ENCODE results near the gene NUCB1. TPM values are rescaled to one million over a fixed set of nuclear protein-coding genes. Genes with fewer than 3 reads are reported as not detected.
"Not testable (repeated sequence)": the region's sequence is repeated elsewhere in the genome, so short reads cannot be mapped to it uniquely, and the experiment has no call there.

Gene NUCB1
- total and polyA plus RNA-seq, 10 donors = 67.6 to 321 (median 237) TPM

- peak; percentile 88 for DNase-seq
- H3K27ac ChIP-seq = peak overlapping the region; percentile 0 to 83 (median 72)
- intact Hi-C loops (cut with DNase I; ENCODE audit: low total_unique reads) = no loop called here
Observed at GRCh38 chr19:48896191-48896720, 3.9 kb upstream of the NUCB1 start.

GRCh38 chr19:48897181-48897580 lies 2.9 kb upstream of the NUCB1 start:
- WGBS, 5 donors = 74 to 84% (median 77%) methylated on average over 3 to 5 of the region's 5 CpGs
- H3K27me3 ChIP-seq (replicated peaks in 1 of 7) = peaks cover 0 to 34% (median 0%) of the 10 kb centered on the region in 7 donors
- no peaks in the 10 kb centered on the region for H3K9me3 ChIP-seq
- no peak for TF ChIP-seq POLR2AphosphoS5 (IDR thresholded peaks at IDR 0.05)
- peaks cover 8 to 46% (median 40%) of the 10 kb centered on the region in 6 donors for H3K4me1 ChIP-seq
- H3K27ac ChIP-seq = peak overlapping the region in 2 of 8 donors; percentile 14 to 80
- no peak for DNase-seq
- peaks cover 0 to 8% (median 0%) of the 10 kb centered on the region in 6 donors for H3K36me3 ChIP-seq
- no peak overlapping the region for H3K4me3 ChIP-seq
- intact Hi-C loops (cut with DNase I; ENCODE audit: low total_unique reads) = no loop called here

More at GRCh38 chr19:48896191-48896720, 3.9 kb upstream of the NUCB1 start:
- 18 to 32% (median 18%) methylated on average over 18 to 25 of the region's 25 CpGs for WGBS, 5 donors
- H3K27me3 ChIP-seq (replicated peaks in 1 of 7) = peaks cover 0 to 34% (median 0%) of the 10 kb centered on the region in 7 donors
- H3K36me3 ChIP-seq = no peaks in the 10 kb centered on the region
- no peaks in the 10 kb centered on the region for H3K9me3 ChIP-seq
- H3K4me3 ChIP-seq = peak overlapping the region; percentile 9 to 61 (median 25)
- H3K4me1 ChIP-seq = peaks cover 0 to 37% (median 31%) of the 10 kb centered on the region in 6 donors
- peak in 2 of 3 donors; percentile 55 to 62 for TF ChIP-seq POLR2AphosphoS5 (IDR thresholded peaks at IDR 0.05)
- TF ChIP-seq POLR2A (IDR thresholded peaks at IDR 0.05) = no peak
- no peak for TF ChIP-seq CTCF (IDR thresholded peaks at IDR 0.05 in 8 of 11, conservative IDR thresholded peaks at IDR 0.05 in 3 of 11)

- whole genome bisulfite sequencing, 5 donors = 80 to 89% (median 85%) methylated on average over 9 to 11 of the region's 11 CpGs
- Histone ChIP-seq H3K27me3 (replicated peaks in 1 of 7) (peaks cover 0 to 24% (median 0%) of the 10 kb centered on the region in 7 donors), H3K36me3 (peaks cover 0 to 23% (median 3%) of the 10 kb centered on the region in 6 donors), H3K4me1 (peaks cover 10 to 56% (median 49%) of the 10 kb centered on the region in 6 donors), H3K4me3 (peak overlapping the region in 7 of 8 donors; percentile 71 to 92 (median 83)), H3K27ac (peak overlapping the region; percentile 63 to 94 (median 90))
- H3K9me3 ChIP-seq; intact Hi-C loops (cut with DNase I; ENCODE audit: low total_unique reads); DNase-seq: not testable (repeated sequence)
Observed at GRCh38 chr19:48899386-48899749, 744 bp upstream of the NUCB1 start.

GRCh38 chr19:48900477-48901406 lies 630 bp downstream of the NUCB1 start:
- H3K27me3 ChIP-seq (replicated peaks in 1 of 7) = peaks cover 0 to 10% (median 0%) of the 10 kb centered on the region in 7 donors
- H3K4me3 ChIP-seq = peak overlapping the region; percentile 70 to 92 (median 82)
- peaks cover 10 to 52% (median 41%) of the 10 kb centered on the region in 6 donors for H3K4me1 ChIP-seq
- peaks cover 0 to 37% (median 17%) of the 10 kb centered on the region in 6 donors for H3K36me3 ChIP-seq
- no peak for TF ChIP-seq POLR2A (IDR thresholded peaks at IDR 0.05)
- DNase-seq = peak; percentile 85
- intact Hi-C loops (cut with DNase I; ENCODE audit: low total_unique reads) = loop anchor here (10.0 kb wide), 1 partner anchor 54 kb away; the partner anchor contains the start of gene BAX
- no peaks in the 10 kb centered on the region for H3K9me3 ChIP-seq
- peak overlapping the region; percentile 63 to 94 (median 90) for H3K27ac ChIP-seq
- 7 to 14% (median 10%) methylated on average over 15 to 24 of the region's 24 CpGs for WGBS, 5 donors

GRCh38 chr19:48902291-48902690 lies 2.2 kb downstream of the NUCB1 start:
- intact Hi-C loops (cut with DNase I; ENCODE audit: low total_unique reads) = loop anchor here (10.0 kb wide), 1 partner anchor 53 kb away; the partner anchor contains the start of gene BAX
- not testable (repeated sequence) for DNase-seq; H3K9me3 ChIP-seq; H3K27me3 ChIP-seq (replicated peaks in 1 of 7); H3K27ac ChIP-seq
- Histone ChIP-seq H3K4me3 (peak overlapping the region in 1 of 8 donors; percentile 85), H3K36me3 (peaks cover 0 to 53% (median 31%) of the 10 kb centered on the region in 6 donors), H3K4me1 (peaks cover 10 to 56% (median 38%) of the 10 kb centered on the region in 6 donors)
- 90 to 97% (median 92%) methylated on average over 7 of the region's 7 CpGs for WGBS, 5 donors

GRCh38 chr19:48903788-48904187 lies 3.7 kb downstream of the NUCB1 start:
- peaks cover 0 to 68% (median 39%) of the 10 kb centered on the region in 6 donors for H3K36me3 ChIP-seq
- H3K27ac ChIP-seq; DNase-seq; H3K9me3 ChIP-seq; H3K27me3 ChIP-seq (replicated peaks in 1 of 7); H3K4me3 ChIP-seq: not testable (repeated sequence)
- intact Hi-C loops (cut with DNase I; ENCODE audit: low total_unique reads) = loop anchor here (10.0 kb wide), 1 partner anchor 51 kb away; the partner anchor contains the start of gene BAX
- peaks cover 10 to 68% (median 43%) of the 10 kb centered on the region in 6 donors for H3K4me1 ChIP-seq

All from spleen (tissue), 11 donors.